Keratinocyte (primary cell): ENCODE data around the gene TARDBP. TPM values are rescaled to one million over a fixed set of nuclear protein-coding genes. Genes with fewer than 3 reads are reported as not detected.

Experiments used
- DNase-seq: peaks from one replicate; pipeline ENCODE4 v3.0.0-alpha.2; 2011; ENCODE audit warnings: low read depth, missing footprints, low spot score
- FAIRE-seq: peaks from 2 replicates; lab custom pipeline; 2011; peaks lifted over from hg19 to GRCh38; lab: Jason Lieb, UNC
- H2AFZ ChIP-seq: 2 replicates; pipeline ENCODE4 v1.6.0; 2012; ENCODE audit warnings: low read length, control low read depth, inconsistent platforms; ENCODE audit not compliant: control insufficient read depth
- H3K27ac ChIP-seq: 2 replicates; pipeline ENCODE4 v1.5.1; 2011; ENCODE audit warnings: low read length; ENCODE audit not compliant: control insufficient read depth, insufficient read depth
- H3K27me3 ChIP-seq: 3 replicates; pipeline ENCODE4 v1.6.0; 2011; ENCODE audit warnings: low read length; ENCODE audit not compliant: control insufficient read depth, insufficient read depth; ENCODE audit errors: extremely low read depth
- H3K36me3 ChIP-seq, 2 experiments: 2 replicates in 1 of 2; 3 replicates in 1 of 2; pipeline ENCODE4 v1.5.1; 2011; ENCODE audit warnings: low read length in 2 of 2, mild to moderate bottlenecking in 1 of 2; ENCODE audit not compliant: control insufficient read depth in 2 of 2, insufficient read depth in 2 of 2; ENCODE audit errors: extremely low read depth in 1 of 2
- H3K4me1 ChIP-seq: 3 replicates; pipeline ENCODE4 v1.5.1; 2011; ENCODE audit warnings: low read length; ENCODE audit not compliant: control insufficient read depth, insufficient read depth; ENCODE audit errors: extremely low read depth
- H3K4me2 ChIP-seq: 3 replicates; pipeline ENCODE4 v1.6.0; 2011; ENCODE audit warnings: low read depth, low read length; ENCODE audit not compliant: control insufficient read depth, insufficient read depth; ENCODE audit errors: extremely low read depth
- H3K4me3 ChIP-seq, 3 experiments: fragments of 200-600 bp in 1 of 3; sonication (generic) in 1 of 3; 2 replicates in 2 of 3; 3 replicates in 1 of 3; pipeline ENCODE4 v1.5.1; 2011 to 2016; ENCODE audit warnings: low read length in 3 of 3, mild to moderate bottlenecking in 3 of 3, control low read depth in 2 of 3, inconsistent platforms in 1 of 3, low read depth in 1 of 3, mixed read lengths in 1 of 3, mixed run types in 1 of 3, moderate library complexity in 1 of 3; ENCODE audit not compliant: control insufficient read depth in 2 of 3, insufficient read depth in 2 of 3; ENCODE audit errors: extremely low read depth in 1 of 3
- H3K79me2 ChIP-seq: 2 replicates; pipeline ENCODE4 v1.6.0; 2012; ENCODE audit warnings: low read length; ENCODE audit not compliant: control insufficient read depth, insufficient read depth
- H3K9ac ChIP-seq: 3 replicates; pipeline ENCODE4 v1.6.0; 2011; ENCODE audit warnings: low read length; ENCODE audit not compliant: control insufficient read depth, insufficient read depth; ENCODE audit errors: extremely low read depth
- H3K9me1 ChIP-seq: 3 replicates; pipeline ENCODE4 v1.6.0; 2011; ENCODE audit warnings: low read length; ENCODE audit not compliant: control insufficient read depth, insufficient read depth; ENCODE audit errors: extremely low read depth
- H3K9me3 ChIP-seq: 2 replicates; pipeline ENCODE4 v1.5.1; 2012; ENCODE audit warnings: low read depth, low read length; ENCODE audit not compliant: control insufficient read depth
- H4K20me1 ChIP-seq: 3 replicates; pipeline ENCODE4 v1.6.0; 2011; ENCODE audit warnings: low read length; ENCODE audit not compliant: control insufficient read depth, insufficient read depth; ENCODE audit errors: extremely low read depth
- EZH2 ChIP-seq: IDR thresholded peaks from one replicate; pipeline ENCODE4 v1.6.1; 2012; ENCODE audit warnings: inconsistent platforms, mild to moderate bottlenecking, low read length, moderate library complexity
- dilution Hi-C: fragments of 300-500 bp; cut with MboI; formaldehyde crosslinking; loops from one replicate; pipeline ENCODE4 v1.7.0; 2020; ENCODE audit warnings: low sequenced_read_pairs; ENCODE audit not compliant: extremely low pct_ligation_motif_present
- polyA plus RNA-seq, 5 experiments: library from polyadenylated mRNA; depleted of rRNA in 3 of 5; stranded (reverse) in 3 of 5; stranded (forward) in 1 of 5; unstranded in 1 of 5; fragments of >200 nt; gene quantifications; 1 replicate in 1 of 5; 2 replicates in 3 of 5; 3 replicates in 1 of 5; pipeline versions ENCODE4 v1.2.1 to v1.2.3, GENCODE V29; 2011 to 2012; ENCODE audit warnings: missing spikeins in 2 of 5, low read depth in 1 of 5, low replicate concordance in 1 of 5
- TF ChIP-seq, protein P1 (sequence below), 3 experiments: IDR thresholded peaks in 1 of 3; conservative IDR thresholded peaks in 1 of 3; optimal IDR thresholded peaks in 1 of 3; 2 replicates in 2 of 3; 3 replicates in 1 of 3; pipeline versions ENCODE3 to v1.5.1; 2011; ENCODE audit warnings: low read length in 3 of 3, mild to moderate bottlenecking in 3 of 3, moderate library complexity in 2 of 3, control low read depth in 1 of 3, inconsistent platforms in 1 of 3; ENCODE audit not compliant: insufficient read depth in 2 of 3; ENCODE audit errors: extremely low read depth in 1 of 3

The TARDBP gene
- polyA plus RNA-seq, 1 donor (not counting 4 experiments of a cell fraction or from before 2014, with no cell fraction given): 177 TPM

DNA sequence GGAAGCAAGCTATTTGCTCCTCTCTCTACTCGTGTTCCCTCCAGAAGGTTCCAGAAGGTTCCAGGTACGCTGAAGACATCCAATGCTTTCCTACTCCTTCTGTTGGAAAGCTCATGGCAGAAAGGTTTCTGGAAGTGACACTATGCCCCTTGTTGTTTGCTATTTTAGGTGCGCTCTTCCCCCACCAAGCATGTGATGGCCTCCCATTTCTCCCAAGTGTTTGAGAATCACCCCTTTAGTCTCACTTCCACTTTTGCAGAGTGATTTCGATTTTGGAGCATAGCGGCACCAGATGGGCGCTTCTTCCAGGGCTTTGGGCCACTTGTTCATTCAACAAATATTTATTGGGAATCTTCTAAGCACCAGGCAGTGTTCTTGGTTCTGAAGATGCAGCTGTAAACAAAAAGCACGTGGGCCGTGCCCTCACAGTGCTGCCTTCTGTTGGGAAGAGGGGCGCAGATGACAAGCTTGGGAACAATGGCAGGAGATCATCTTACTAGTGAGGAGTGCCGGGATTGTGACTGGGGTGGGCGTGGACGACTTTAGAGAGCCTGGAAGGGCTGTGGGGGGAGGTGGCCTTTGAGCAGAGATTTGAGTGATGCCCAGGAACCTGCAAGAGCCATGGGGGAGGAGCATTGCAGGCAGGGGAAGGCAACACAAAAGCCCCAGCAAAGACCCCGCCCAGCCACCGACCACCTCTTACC is 43.0 kb upstream of the TARDBP start:
- Histone ChIP-seq H3K27me3 (no peaks in the 10 kb centered on the region), H3K79me2 (no peaks in the 10 kb centered on the region), H3K27ac (no peak overlapping the region), H3K4me2 (no peak overlapping the region), H3K9me3 (no peaks in the 10 kb centered on the region), H2AFZ (no peak overlapping the region), H3K4me1 (peaks cover 10% of the 10 kb centered on the region), H4K20me1 (no peaks in the 10 kb centered on the region), H3K36me3 (no peaks in the 10 kb centered on the region), H3K9ac (no peak overlapping the region), H3K9me1 (no peaks in the 10 kb centered on the region), H3K4me3 (no peak overlapping the region)
- FAIRE-seq: no peak
- TF ChIP-seq, protein P1, sequence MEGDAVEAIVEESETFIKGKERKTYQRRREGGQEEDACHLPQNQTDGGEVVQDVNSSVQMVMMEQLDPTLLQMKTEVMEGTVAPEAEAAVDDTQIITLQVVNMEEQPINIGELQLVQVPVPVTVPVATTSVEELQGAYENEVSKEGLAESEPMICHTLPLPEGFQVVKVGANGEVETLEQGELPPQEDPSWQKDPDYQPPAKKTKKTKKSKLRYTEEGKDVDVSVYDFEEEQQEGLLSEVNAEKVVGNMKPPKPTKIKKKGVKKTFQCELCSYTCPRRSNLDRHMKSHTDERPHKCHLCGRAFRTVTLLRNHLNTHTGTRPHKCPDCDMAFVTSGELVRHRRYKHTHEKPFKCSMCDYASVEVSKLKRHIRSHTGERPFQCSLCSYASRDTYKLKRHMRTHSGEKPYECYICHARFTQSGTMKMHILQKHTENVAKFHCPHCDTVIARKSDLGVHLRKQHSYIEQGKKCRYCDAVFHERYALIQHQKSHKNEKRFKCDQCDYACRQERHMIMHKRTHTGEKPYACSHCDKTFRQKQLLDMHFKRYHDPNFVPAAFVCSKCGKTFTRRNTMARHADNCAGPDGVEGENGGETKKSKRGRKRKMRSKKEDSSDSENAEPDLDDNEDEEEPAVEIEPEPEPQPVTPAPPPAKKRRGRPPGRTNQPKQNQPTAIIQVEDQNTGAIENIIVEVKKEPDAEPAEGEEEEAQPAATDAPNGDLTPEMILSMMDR (optimal IDR thresholded peaks at IDR 0.05 in 1 of 3, IDR thresholded peaks at IDR 0.05 in 1 of 3, conservative IDR thresholded peaks at IDR 0.05 in 1 of 3; ENCODE audit: extremely low read depth in 1 of 3, insufficient read depth in 2 of 3, low read length in 3 of 3): no peak
- no peak for TF ChIP-seq EZH2
- DNase-seq: no peak
- dilution Hi-C loops: no loop called here

DNA sequence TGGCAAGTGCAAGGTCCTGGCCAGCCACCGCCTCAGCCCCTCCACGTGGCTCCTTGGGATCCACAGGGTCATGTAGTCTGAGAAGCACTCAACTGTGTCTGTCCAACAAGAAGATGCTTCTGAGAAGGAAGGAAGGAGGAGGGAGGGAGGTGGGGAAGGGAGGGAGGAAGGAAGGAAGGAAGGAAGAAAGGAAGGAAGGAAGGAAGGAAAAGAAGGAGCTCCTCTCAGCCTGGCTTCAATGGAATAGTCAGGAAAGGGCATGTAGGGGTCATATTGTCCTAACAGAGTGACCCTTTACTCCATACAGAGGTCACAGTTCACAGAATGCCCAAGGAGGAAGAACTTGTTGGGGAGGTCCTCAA is 42.5 kb upstream of the TARDBP start:
- no peak overlapping the region for H3K4me2 ChIP-seq
- no peaks in the 10 kb centered on the region for H3K9me1 ChIP-seq
- H3K4me1 ChIP-seq: peaks cover 10% of the 10 kb centered on the region
- no peak overlapping the region for H3K4me3 ChIP-seq
- FAIRE-seq (no peak), DNase-seq (no peak)
- no peak for TF ChIP-seq EZH2
- TF ChIP-seq, protein P1 (optimal IDR thresholded peaks at IDR 0.05 in 1 of 3, IDR thresholded peaks at IDR 0.05 in 1 of 3, conservative IDR thresholded peaks at IDR 0.05 in 1 of 3; ENCODE audit: extremely low read depth in 1 of 3, insufficient read depth in 2 of 3, low read length in 3 of 3): no peak
- dilution Hi-C loops: no loop called here
- H3K36me3 ChIP-seq: no peaks in the 10 kb centered on the region
- no peaks in the 10 kb centered on the region for H3K27me3 ChIP-seq
- no peak overlapping the region for H3K9ac ChIP-seq
- no peaks in the 10 kb centered on the region for H3K9me3 ChIP-seq
- no peak overlapping the region for H2AFZ ChIP-seq
- H3K79me2 ChIP-seq: no peaks in the 10 kb centered on the region
- no peaks in the 10 kb centered on the region for H4K20me1 ChIP-seq
- no peak overlapping the region for H3K27ac ChIP-seq
